Measurements from ENCODE around the gene TENM3. TPM values are rescaled to one million over a fixed set of nuclear protein-coding genes. Genes with fewer than 3 reads are reported as not detected.

Gene TENM3
- total and polyA plus RNA-seq, 2 of the 8 experiments (the other 6 are each of a cell fraction or from before 2014, with no cell fraction given) = 36.9 to 69.3 TPM

GRCh38 chr4:182494103-182494502 is 250.9 kb downstream of the TENM3 start (continued):
- TF ChIP-seq SUZ12 (IDR thresholded peaks at IDR 0.05; ENCODE audit: low read length) (no peak), KDM1A (IDR thresholded peaks at IDR 0.05; ENCODE audit: borderline replicate concordance, low read length) (no peak), TAF1 (IDR thresholded peaks at IDR 0.05; ENCODE audit: low read depth, low read length) (no peak)
